Neural progenitor cell (in vitro differentiated cells): ENCODE measurements around the gene TGFB2. TPM values are rescaled to one million over a fixed set of nuclear protein-coding genes. Genes with fewer than 3 reads are reported as not detected.

ENCODE experiments used
- DNase-seq: peaks from one replicate; pipeline ENCODE4 v3.0.0-alpha.2; 2016; ENCODE audit warnings: low spot score
- H2AFZ ChIP-seq: fragments of 200-600 bp; sonication (generic); replicated peaks from 2 replicates; pipeline ENCODE4 v1.6.1; 2016; ENCODE audit warnings: antibody characterized with exemption
- H3F3A ChIP-seq: fragments of 200-600 bp; sonication (generic); 2 replicates; pipeline ENCODE4 v1.6.1; 2016; ENCODE audit warnings: antibody characterized with exemption, low read depth
- H3K27ac ChIP-seq: fragments of 200-600 bp; sonication (generic); 2 replicates; pipeline ENCODE4 v1.5.1; 2016; ENCODE audit warnings: mild to moderate bottlenecking
- H3K27me3 ChIP-seq: fragments of 200-600 bp; sonication (generic); 2 replicates; pipeline ENCODE4 v1.6.1; 2016; ENCODE audit warnings: mild to moderate bottlenecking, moderate library complexity
- H3K36me3 ChIP-seq: fragments of 200-600 bp; sonication (generic); 2 replicates; pipeline ENCODE4 v1.5.1; 2016
- H3K4me1 ChIP-seq: fragments of 200-600 bp; sonication (generic); 2 replicates; pipeline ENCODE4 v1.6.1; 2016; ENCODE audit warnings: mixed run types
- H3K4me2 ChIP-seq: fragments of 200-600 bp; sonication (generic); 2 replicates; pipeline ENCODE4 v1.6.1; 2016
- H3K4me3 ChIP-seq: fragments of 200-600 bp; sonication (generic); 2 replicates; pipeline ENCODE4 v1.5.1; 2016
- H3K79me2 ChIP-seq: fragments of 200-600 bp; sonication (generic); 2 replicates; pipeline ENCODE4 v1.6.1; 2016; ENCODE audit warnings: low read depth
- H3K9ac ChIP-seq: fragments of 200-600 bp; sonication (generic); 2 replicates; pipeline ENCODE4 v1.6.1; 2016
- H3K9me3 ChIP-seq: fragments of 200-600 bp; sonication (generic); 2 replicates; pipeline ENCODE4 v1.5.1; 2016; ENCODE audit warnings: low read depth
- H4K20me1 ChIP-seq: fragments of 200-600 bp; sonication (generic); 2 replicates; pipeline ENCODE4 v1.6.1; 2016; ENCODE audit warnings: low read depth
- H3K27ac Mint-ChIP-seq: 3 replicates; pipeline ENCODE4 v1.8.0; 2021; ENCODE audit warnings: mixed read lengths
- H3K27me3 Mint-ChIP-seq: 2 replicates; pipeline ENCODE4 v1.8.0; 2022; ENCODE audit warnings: low read depth, mild to moderate bottlenecking, inconsistent platforms, moderate library complexity, mixed read lengths; ENCODE audit not compliant: insufficient read depth
- H3K36me3 Mint-ChIP-seq: 3 replicates; pipeline ENCODE4 v1.8.0; 2021; ENCODE audit warnings: mixed read lengths
- H3K4me1 Mint-ChIP-seq: 3 replicates; pipeline ENCODE4 v1.8.0; 2021; ENCODE audit warnings: mixed read lengths
- H3K4me3 Mint-ChIP-seq: 3 replicates; pipeline ENCODE4 v1.8.0; 2021; ENCODE audit warnings: mild to moderate bottlenecking, moderate library complexity, mixed read lengths
- H3K9me3 Mint-ChIP-seq: 3 replicates; pipeline ENCODE4 v1.8.0; 2020; ENCODE audit warnings: mixed read lengths
- EZH2 ChIP-seq: fragments of 200-600 bp; sonication (generic); IDR thresholded peaks from 2 replicates; pipeline ENCODE4 v1.6.1; 2017; ENCODE audit warnings: antibody characterized with exemption, mild to moderate bottlenecking, moderate library complexity
- EZH2phosphoT487 ChIP-seq: fragments of 200-600 bp; sonication (generic); IDR thresholded peaks from 2 replicates; pipeline ENCODE4 v1.6.1; 2017; ENCODE audit warnings: antibody characterized with exemption
- total RNA-seq: library from RNA; depleted of rRNA; stranded (reverse); fragments of >200 nt; gene quantifications from 2 replicates; pipeline ENCODE4 v1.2.3, GENCODE V29; 2015; ENCODE audit warnings: low replicate concordance
- TF ChIP-seq, protein P1 (sequence below): fragments of 200-600 bp; sonication (generic); IDR thresholded peaks from 2 replicates; pipeline ENCODE4 v1.5.1; 2017; ENCODE audit warnings: antibody characterized with exemption, mild to moderate bottlenecking

Gene TGFB2
- total RNA-seq, 1 donor from 2014 or later, result 1.9 TPM

DNA sequence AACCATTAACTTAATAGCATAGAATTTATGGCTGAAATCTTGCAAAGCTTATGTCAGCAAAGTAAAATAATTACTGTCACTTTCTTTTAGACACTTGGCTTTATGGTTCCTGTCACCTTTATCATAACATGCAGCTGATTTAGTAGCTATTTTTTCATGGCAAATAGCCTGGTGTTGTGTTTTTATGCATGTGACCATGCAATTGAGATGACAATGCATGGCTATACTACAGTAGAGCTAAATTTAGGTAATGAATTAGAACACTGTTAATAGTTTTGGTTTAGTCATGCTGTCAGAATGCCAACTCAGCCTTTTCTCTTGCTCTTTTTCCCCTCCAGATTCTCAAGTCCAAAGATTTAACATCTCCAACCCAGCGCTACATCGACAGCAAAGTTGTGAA, 88.6 kb downstream of the TGFB2 start:
- Mint-ChIP-seq H3K36me3 (no peaks in the 10 kb centered on the region), H3K4me1 (no peaks in the 10 kb centered on the region), H3K27ac (no peak overlapping the region), H3K27me3 (no peaks in the 10 kb centered on the region), H3K9me3 (peaks cover 4% of the 10 kb centered on the region), H3K4me3 (no peak overlapping the region)
- H3K36me3 ChIP-seq, result no peaks in the 10 kb centered on the region
- no peaks in the 10 kb centered on the region for H3K79me2 ChIP-seq
- TF ChIP-seq EZH2, result no peak
- TF ChIP-seq EZH2phosphoT487, result no peak
- TF ChIP-seq, protein P1, sequence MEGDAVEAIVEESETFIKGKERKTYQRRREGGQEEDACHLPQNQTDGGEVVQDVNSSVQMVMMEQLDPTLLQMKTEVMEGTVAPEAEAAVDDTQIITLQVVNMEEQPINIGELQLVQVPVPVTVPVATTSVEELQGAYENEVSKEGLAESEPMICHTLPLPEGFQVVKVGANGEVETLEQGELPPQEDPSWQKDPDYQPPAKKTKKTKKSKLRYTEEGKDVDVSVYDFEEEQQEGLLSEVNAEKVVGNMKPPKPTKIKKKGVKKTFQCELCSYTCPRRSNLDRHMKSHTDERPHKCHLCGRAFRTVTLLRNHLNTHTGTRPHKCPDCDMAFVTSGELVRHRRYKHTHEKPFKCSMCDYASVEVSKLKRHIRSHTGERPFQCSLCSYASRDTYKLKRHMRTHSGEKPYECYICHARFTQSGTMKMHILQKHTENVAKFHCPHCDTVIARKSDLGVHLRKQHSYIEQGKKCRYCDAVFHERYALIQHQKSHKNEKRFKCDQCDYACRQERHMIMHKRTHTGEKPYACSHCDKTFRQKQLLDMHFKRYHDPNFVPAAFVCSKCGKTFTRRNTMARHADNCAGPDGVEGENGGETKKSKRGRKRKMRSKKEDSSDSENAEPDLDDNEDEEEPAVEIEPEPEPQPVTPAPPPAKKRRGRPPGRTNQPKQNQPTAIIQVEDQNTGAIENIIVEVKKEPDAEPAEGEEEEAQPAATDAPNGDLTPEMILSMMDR, result no peak
- no peak overlapping the region for H2AFZ ChIP-seq
- H4K20me1 ChIP-seq, result no peaks in the 10 kb centered on the region
- H3K27me3 ChIP-seq, result no peaks in the 10 kb centered on the region
- H3K27ac ChIP-seq, result no peak overlapping the region
- H3K4me2 ChIP-seq, result no peak overlapping the region
- H3F3A ChIP-seq, result no peaks in the 10 kb centered on the region
- no peak for DNase-seq
- no peak overlapping the region for H3K9ac ChIP-seq
- H3K9me3 ChIP-seq, result no peaks in the 10 kb centered on the region
- H3K4me3 ChIP-seq, result no peak overlapping the region
- H3K4me1 ChIP-seq, result no peaks in the 10 kb centered on the region

DNA sequence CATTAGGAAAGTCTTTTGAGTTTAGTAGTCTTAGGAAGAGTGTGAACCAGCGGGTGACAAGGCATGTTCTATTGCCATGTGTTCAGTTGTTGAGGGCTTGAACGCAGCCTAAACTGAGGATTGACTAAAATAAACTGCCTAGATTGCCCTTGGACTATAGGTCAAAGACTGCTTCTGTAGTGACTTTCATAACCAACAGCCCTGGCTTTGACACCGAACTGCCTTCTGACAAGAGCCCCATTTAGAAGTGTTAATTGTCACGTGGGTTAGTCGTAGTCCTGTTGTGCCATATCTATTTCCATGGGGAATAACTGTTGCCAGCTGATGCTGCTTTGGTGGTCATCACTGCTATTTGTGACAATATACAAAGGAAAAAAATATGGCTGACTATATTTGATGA, 90.4 kb downstream of the TGFB2 start:
- no peak overlapping the region for H3K27ac ChIP-seq
- Mint-ChIP-seq H3K27ac (no peak overlapping the region), H3K9me3 (no peaks in the 10 kb centered on the region), H3K4me1 (peaks cover 2% of the 10 kb centered on the region), H3K27me3 (no peaks in the 10 kb centered on the region), H3K4me3 (no peak overlapping the region), H3K36me3 (no peaks in the 10 kb centered on the region)
- H3F3A ChIP-seq, result no peaks in the 10 kb centered on the region
- no peaks in the 10 kb centered on the region for H4K20me1 ChIP-seq
- H2AFZ ChIP-seq, result no peak overlapping the region
- H3K9me3 ChIP-seq, result no peaks in the 10 kb centered on the region
- no peak overlapping the region for H3K4me3 ChIP-seq
- H3K4me1 ChIP-seq, result no peaks in the 10 kb centered on the region
- H3K4me2 ChIP-seq, result no peak overlapping the region
- no peaks in the 10 kb centered on the region for H3K36me3 ChIP-seq
- TF ChIP-seq EZH2, result no peak
- TF ChIP-seq, protein P1, result no peak
- no peak for TF ChIP-seq EZH2phosphoT487
- H3K79me2 ChIP-seq, result no peaks in the 10 kb centered on the region
- no peak for DNase-seq
- no peaks in the 10 kb centered on the region for H3K27me3 ChIP-seq
- H3K9ac ChIP-seq, result no peak overlapping the region

DNA sequence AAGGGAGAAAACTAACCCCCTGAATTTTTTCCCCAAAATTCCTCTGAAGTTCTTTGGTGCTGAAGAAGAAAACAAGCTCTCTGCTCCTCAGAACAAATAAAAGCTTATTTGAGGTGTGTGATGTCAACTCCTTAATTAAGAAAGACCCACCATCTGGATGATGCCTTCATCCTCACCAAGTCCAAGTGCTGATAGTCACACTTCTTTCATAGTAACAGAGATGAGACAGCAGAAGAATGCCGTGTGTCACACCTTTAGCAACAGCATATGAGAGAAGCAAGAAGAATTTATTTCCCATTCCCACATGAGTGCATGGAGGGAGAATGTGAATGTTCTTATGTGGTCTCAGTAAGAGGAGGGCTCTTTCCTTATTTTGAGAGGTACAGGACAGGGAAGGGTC, 91.2 kb downstream of the TGFB2 start:
- Histone ChIP-seq H3K9ac (no peak overlapping the region), H4K20me1 (no peaks in the 10 kb centered on the region), H3K4me2 (no peak overlapping the region), H3F3A (no peaks in the 10 kb centered on the region), H3K36me3 (no peaks in the 10 kb centered on the region), H3K4me1 (no peaks in the 10 kb centered on the region), H3K4me3 (no peak overlapping the region), H3K79me2 (no peaks in the 10 kb centered on the region), H3K9me3 (no peaks in the 10 kb centered on the region), H3K27ac (no peak overlapping the region), H3K27me3 (no peaks in the 10 kb centered on the region), H2AFZ (no peak overlapping the region)
- Mint-ChIP-seq H3K4me1 (peaks cover 2% of the 10 kb centered on the region), H3K27ac (no peak overlapping the region), H3K9me3 (no peaks in the 10 kb centered on the region), H3K27me3 (no peaks in the 10 kb centered on the region), H3K36me3 (no peaks in the 10 kb centered on the region), H3K4me3 (no peak overlapping the region)
- TF ChIP-seq EZH2 (no peak), EZH2phosphoT487 (no peak)
- TF ChIP-seq, protein P1, result no peak
- DNase-seq, result no peak

DNA sequence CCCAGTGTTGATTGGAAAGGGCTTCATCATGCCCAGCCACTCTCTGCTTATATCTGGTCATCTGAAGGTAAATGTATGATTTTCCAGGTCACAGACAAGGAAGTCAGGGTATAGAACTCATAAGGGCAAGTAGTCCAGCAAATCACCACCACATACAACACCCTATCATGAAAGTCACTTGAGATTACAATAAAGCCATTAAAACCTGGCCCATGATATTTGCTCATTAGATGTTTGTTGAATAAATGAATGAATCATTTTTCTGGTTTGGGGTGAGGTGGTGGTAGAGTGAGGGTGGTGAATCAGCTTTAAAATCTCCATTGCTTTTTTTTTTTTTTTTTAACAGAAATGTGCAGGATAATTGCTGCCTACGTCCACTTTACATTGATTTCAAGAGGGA, 91.9 kb downstream of the TGFB2 start:
- no peaks in the 10 kb centered on the region for H3K9me3 ChIP-seq
- no peak overlapping the region for H3K4me2 ChIP-seq
- H2AFZ ChIP-seq, result no peak overlapping the region
- no peaks in the 10 kb centered on the region for H4K20me1 ChIP-seq
- H3K79me2 ChIP-seq, result no peaks in the 10 kb centered on the region
- no peak overlapping the region for H3K27ac ChIP-seq
- H3K27me3 ChIP-seq, result no peaks in the 10 kb centered on the region
- Mint-ChIP-seq H3K27ac (no peak overlapping the region), H3K27me3 (no peaks in the 10 kb centered on the region), H3K9me3 (no peaks in the 10 kb centered on the region), H3K36me3 (no peaks in the 10 kb centered on the region), H3K4me1 (peaks cover 2% of the 10 kb centered on the region), H3K4me3 (no peak overlapping the region)
- no peak overlapping the region for H3K9ac ChIP-seq
- no peaks in the 10 kb centered on the region for H3K36me3 ChIP-seq
- no peak overlapping the region for H3K4me3 ChIP-seq
- TF ChIP-seq EZH2 (no peak), EZH2phosphoT487 (no peak)
- TF ChIP-seq, protein P1, result no peak
- DNase-seq, result no peak
- no peaks in the 10 kb centered on the region for H3F3A ChIP-seq
- H3K4me1 ChIP-seq, result no peaks in the 10 kb centered on the region
